Measurements from ENCODE around the gene METRNL.

The METRNL gene

DNA sequence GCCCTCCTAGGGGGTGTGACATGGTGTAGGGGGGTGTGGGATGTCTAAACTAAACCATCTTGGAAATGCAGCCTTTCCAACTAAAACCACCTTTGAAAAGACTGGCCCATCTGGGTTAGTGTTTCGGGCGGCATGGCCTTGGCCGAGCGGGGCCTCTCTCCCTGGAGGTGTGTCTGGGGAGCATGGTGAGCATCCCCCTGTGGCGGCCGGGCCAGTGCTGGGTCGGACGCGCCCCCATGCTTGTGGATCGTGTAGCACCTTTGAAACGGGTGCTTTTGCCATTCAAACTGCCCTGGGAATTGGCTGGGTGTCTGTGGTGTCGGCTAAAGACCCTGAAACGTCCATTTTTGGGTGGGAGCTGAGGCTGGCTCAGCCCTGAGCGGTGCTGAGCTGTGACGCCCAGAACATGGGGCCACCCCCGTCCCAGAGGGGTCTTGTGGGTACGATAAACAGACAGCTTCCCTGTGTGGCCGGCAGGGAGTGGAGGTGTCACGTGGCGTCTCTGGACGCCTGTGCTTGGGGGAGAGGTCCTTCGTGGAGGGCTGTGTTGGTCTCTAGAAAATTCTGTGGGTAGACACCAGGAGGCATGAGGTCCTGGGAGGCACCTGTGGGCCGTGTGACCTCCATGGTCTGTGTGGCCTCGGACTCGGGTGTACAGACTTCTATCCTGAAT lies 6.3 kb downstream of the METRNL start:
- TF ChIP-seq, protein P1, sequence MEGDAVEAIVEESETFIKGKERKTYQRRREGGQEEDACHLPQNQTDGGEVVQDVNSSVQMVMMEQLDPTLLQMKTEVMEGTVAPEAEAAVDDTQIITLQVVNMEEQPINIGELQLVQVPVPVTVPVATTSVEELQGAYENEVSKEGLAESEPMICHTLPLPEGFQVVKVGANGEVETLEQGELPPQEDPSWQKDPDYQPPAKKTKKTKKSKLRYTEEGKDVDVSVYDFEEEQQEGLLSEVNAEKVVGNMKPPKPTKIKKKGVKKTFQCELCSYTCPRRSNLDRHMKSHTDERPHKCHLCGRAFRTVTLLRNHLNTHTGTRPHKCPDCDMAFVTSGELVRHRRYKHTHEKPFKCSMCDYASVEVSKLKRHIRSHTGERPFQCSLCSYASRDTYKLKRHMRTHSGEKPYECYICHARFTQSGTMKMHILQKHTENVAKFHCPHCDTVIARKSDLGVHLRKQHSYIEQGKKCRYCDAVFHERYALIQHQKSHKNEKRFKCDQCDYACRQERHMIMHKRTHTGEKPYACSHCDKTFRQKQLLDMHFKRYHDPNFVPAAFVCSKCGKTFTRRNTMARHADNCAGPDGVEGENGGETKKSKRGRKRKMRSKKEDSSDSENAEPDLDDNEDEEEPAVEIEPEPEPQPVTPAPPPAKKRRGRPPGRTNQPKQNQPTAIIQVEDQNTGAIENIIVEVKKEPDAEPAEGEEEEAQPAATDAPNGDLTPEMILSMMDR (IDR thresholded peaks at IDR 0.05; ENCODE audit: low read depth, low read length) = no peak
- no peak for TF ChIP-seq EZH2phosphoT487 (IDR thresholded peaks at IDR 0.05; ENCODE audit: low read depth)
- no peak overlapping the region for H3K4me3 ChIP-seq (ENCODE audit: low read length)
- no peak overlapping the region for H3K4me2 ChIP-seq (ENCODE audit: low read length)
- H3K4me1 ChIP-seq (ENCODE audit: low read length) = no peaks in the 10 kb centered on the region
- H3K36me3 ChIP-seq (replicated peaks; ENCODE audit: low read depth, low read length) = no peaks in the 10 kb centered on the region
- H3K79me2 ChIP-seq (ENCODE audit: low read length) = no peaks in the 10 kb centered on the region
- no peak overlapping the region for H3K27ac ChIP-seq (ENCODE audit: low read length)
- H3K27me3 ChIP-seq (ENCODE audit: low read depth, low read length) = no peaks in the 10 kb centered on the region
- H4K20me1 ChIP-seq (ENCODE audit: insufficient read depth, low read length) = no peaks in the 10 kb centered on the region
- H3K9me3 ChIP-seq (ENCODE audit: insufficient read depth, low read length) = no peaks in the 10 kb centered on the region
- no peak overlapping the region for H3K9ac ChIP-seq (ENCODE audit: low read length)
- H2AFZ ChIP-seq (ENCODE audit: low read depth, low read length) = no peak overlapping the region

DNA sequence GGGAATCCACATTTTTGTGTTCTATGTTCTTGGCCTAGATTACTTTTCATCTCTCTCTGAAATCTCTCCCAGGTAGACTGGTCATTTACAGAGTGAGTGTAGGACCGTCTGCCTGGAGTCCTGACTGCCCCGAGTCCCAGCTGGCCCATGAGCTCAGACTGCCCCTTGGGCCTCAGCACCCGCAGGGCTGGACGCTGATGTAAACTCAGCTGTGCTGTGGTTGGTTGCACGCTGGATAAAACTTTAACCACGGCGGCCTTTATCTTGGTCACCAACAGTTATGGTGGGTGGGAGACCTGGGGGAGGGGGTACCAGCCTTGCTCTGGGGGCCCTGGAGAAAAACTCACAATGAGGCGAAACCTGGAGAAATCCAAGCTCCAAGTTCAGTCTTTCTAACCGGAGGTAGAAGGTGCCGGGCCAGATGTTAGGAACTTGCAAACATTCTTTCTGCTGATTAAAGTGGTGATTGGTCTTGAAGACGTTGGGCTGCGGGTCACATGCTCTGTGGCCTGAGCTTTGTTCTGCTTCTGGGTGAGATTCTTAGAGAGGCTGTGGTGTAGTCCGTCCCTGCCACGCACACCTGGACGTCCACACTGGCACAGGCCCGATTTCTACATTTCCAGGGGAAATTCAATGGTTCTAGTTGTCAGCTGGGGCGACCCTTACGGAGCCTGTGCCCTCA lies 6.9 kb downstream of the METRNL start:
- TF ChIP-seq, protein P1 (IDR thresholded peaks at IDR 0.05; ENCODE audit: low read depth, low read length) = no peak
- TF ChIP-seq EZH2phosphoT487 (IDR thresholded peaks at IDR 0.05; ENCODE audit: low read depth) = no peak
- H3K27me3 ChIP-seq (ENCODE audit: low read depth, low read length) = no peaks in the 10 kb centered on the region
- no peak overlapping the region for H3K9ac ChIP-seq (ENCODE audit: low read length)
- H3K4me3 ChIP-seq (ENCODE audit: low read length) = no peak overlapping the region
- H3K4me1 ChIP-seq (ENCODE audit: low read length) = no peaks in the 10 kb centered on the region
- H4K20me1 ChIP-seq (ENCODE audit: insufficient read depth, low read length) = no peaks in the 10 kb centered on the region
- no peaks in the 10 kb centered on the region for H3K79me2 ChIP-seq (ENCODE audit: low read length)
- H3K4me2 ChIP-seq (ENCODE audit: low read length) = no peak overlapping the region
- H3K36me3 ChIP-seq (replicated peaks; ENCODE audit: low read depth, low read length) = no peaks in the 10 kb centered on the region
- no peak overlapping the region for H3K27ac ChIP-seq (ENCODE audit: low read length)
- H2AFZ ChIP-seq (ENCODE audit: low read depth, low read length) = no peak overlapping the region
- H3K9me3 ChIP-seq (ENCODE audit: insufficient read depth, low read length) = no peaks in the 10 kb centered on the region

DNA sequence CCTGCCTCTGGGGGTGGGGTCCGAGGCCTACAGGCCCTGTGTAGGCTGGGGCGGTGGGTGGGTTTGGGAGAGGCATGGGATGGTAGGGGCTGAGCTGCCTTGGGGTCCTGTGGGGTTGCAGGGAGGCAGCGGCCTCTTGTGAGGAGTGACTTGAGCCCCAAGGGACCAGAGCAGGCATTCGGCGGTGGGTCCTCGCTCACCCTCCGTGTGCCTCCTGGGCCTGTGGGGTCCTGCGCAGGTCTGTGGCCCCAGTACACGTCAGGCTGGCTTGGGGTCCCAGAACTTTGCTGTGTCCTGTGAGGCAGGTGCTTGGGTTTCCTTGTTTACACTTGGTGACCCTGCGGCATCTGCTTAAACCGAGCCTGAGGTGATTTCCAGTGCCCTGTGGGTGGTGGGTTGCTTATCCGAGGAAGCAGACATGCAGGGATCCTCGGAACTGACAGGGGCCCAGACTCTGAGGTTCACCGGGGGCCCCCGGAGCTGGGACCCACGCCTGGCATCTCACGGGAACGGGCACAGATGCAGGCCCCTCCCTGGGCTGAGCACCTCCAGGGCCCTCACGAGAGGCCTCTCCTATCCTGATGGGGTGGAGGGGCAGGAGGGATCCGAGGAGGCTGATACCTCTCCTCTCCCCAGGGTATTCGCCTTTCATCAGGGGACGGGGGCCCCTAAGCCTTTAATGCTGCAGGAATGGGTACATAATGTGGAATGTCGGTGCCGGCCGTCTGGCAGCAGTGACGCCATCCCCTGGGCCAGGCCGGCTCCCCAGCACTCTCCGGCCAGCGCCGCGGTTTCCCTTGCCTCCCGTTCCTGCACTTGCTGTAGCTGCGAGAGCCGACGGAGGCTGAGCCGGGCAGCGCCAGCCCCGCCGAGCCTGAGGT lies 7.7 kb downstream of the METRNL start:
- H3K4me3 ChIP-seq (ENCODE audit: low read length) = no peak overlapping the region
- H3K36me3 ChIP-seq (replicated peaks; ENCODE audit: low read depth, low read length) = no peaks in the 10 kb centered on the region
- H3K79me2 ChIP-seq (ENCODE audit: low read length) = no peaks in the 10 kb centered on the region
- no peak overlapping the region for H3K4me2 ChIP-seq (ENCODE audit: low read length)
- H3K4me1 ChIP-seq (ENCODE audit: low read length) = no peaks in the 10 kb centered on the region
- no peaks in the 10 kb centered on the region for H4K20me1 ChIP-seq (ENCODE audit: insufficient read depth, low read length)
- no peaks in the 10 kb centered on the region for H3K27me3 ChIP-seq (ENCODE audit: low read depth, low read length)
- no peak overlapping the region for H2AFZ ChIP-seq (ENCODE audit: low read depth, low read length)
- TF ChIP-seq EZH2phosphoT487 (IDR thresholded peaks at IDR 0.05; ENCODE audit: low read depth) = no peak
- TF ChIP-seq, protein P1 (IDR thresholded peaks at IDR 0.05; ENCODE audit: low read depth, low read length) = no peak
- no peaks in the 10 kb centered on the region for H3K9me3 ChIP-seq (ENCODE audit: insufficient read depth, low read length)
- H3K9ac ChIP-seq (ENCODE audit: low read length) = no peak overlapping the region
- no peak overlapping the region for H3K27ac ChIP-seq (ENCODE audit: low read length)
